Trophoblast cell (in vitro differentiated cells and primary cell): ENCODE data around the gene DAAM2.

Experiments
- DNase-seq, 2 donors: peaks; one replicate each; pipeline ENCODE4 v3.0.0-alpha.2; 2016
- H2AFZ ChIP-seq: 2 replicates; pipeline ENCODE4 v1.6.1; 2013; ENCODE audit warnings: low read length, moderate library complexity, mild to moderate bottlenecking; ENCODE audit not compliant: insufficient read depth, poor library complexity
- H2AK5ac ChIP-seq: 2 replicates; pipeline ENCODE4 v1.6.1; 2013; ENCODE audit warnings: mild to moderate bottlenecking, low read length
- H2BK120ac ChIP-seq: 2 replicates; pipeline ENCODE4 v1.6.1; 2013; ENCODE audit warnings: low read length, mild to moderate bottlenecking, moderate library complexity; ENCODE audit not compliant: insufficient read depth, poor library complexity
- H2BK12ac ChIP-seq: 2 replicates; pipeline ENCODE4 v1.6.1; 2013; ENCODE audit warnings: mild to moderate bottlenecking, low read length, moderate library complexity
- H2BK5ac ChIP-seq: 2 replicates; pipeline ENCODE4 v1.6.1; 2013; ENCODE audit warnings: low read length, low read depth, moderate library complexity, mild to moderate bottlenecking; ENCODE audit not compliant: poor library complexity
- H3K14ac ChIP-seq: 2 replicates; pipeline ENCODE4 v1.6.1; 2013; ENCODE audit warnings: mild to moderate bottlenecking, low read length
- H3K18ac ChIP-seq: 2 replicates; pipeline ENCODE4 v1.6.1; 2013; ENCODE audit warnings: mild to moderate bottlenecking, low read length
- H3K23ac ChIP-seq: 2 replicates; pipeline ENCODE4 v1.6.1; 2013; ENCODE audit warnings: low read length
- H3K27ac ChIP-seq: 2 replicates; pipeline ENCODE4 v1.5.1; 2013; ENCODE audit warnings: low read depth, mild to moderate bottlenecking, inconsistent platforms, low read length, moderate library complexity
- H3K27me3 ChIP-seq: 2 replicates; pipeline ENCODE4 v1.6.1; 2013; ENCODE audit warnings: inconsistent platforms, mild to moderate bottlenecking, low read length, moderate library complexity; ENCODE audit not compliant: insufficient read depth
- H3K36me3 ChIP-seq, 2 experiments: 1 replicate in 1 of 2; 2 replicates in 1 of 2; pipeline ENCODE4 v1.6.1; 2013; ENCODE audit warnings: low read length in 2 of 2, mild to moderate bottlenecking in 2 of 2, moderate library complexity in 1 of 2; ENCODE audit not compliant: insufficient read depth in 2 of 2, control insufficient read depth in 1 of 2
- H3K4ac ChIP-seq: 2 replicates; pipeline ENCODE4 v1.6.1; 2013; ENCODE audit warnings: low read depth, mild to moderate bottlenecking, low read length, moderate library complexity
- H3K4me1 ChIP-seq, 2 experiments: 1 replicate in 1 of 2; 2 replicates in 1 of 2; pipeline ENCODE4 v1.6.1; 2013; ENCODE audit warnings: low read length in 2 of 2, mild to moderate bottlenecking in 2 of 2, moderate library complexity in 1 of 2; ENCODE audit not compliant: insufficient read depth in 2 of 2, control insufficient read depth in 1 of 2
- H3K4me2 ChIP-seq: 2 replicates; pipeline ENCODE4 v1.6.1; 2013; ENCODE audit warnings: inconsistent platforms, mild to moderate bottlenecking, low read length, moderate library complexity
- H3K4me3 ChIP-seq: 2 replicates; pipeline ENCODE4 v1.5.1; 2013; ENCODE audit warnings: mild to moderate bottlenecking, low read depth, low read length, inconsistent platforms
- H3K79me1 ChIP-seq: one replicate; pipeline ENCODE4 v1.6.1; 2013; ENCODE audit warnings: low read length
- H3K79me2 ChIP-seq: 2 replicates; pipeline ENCODE4 v1.6.1; 2013; ENCODE audit warnings: low read length, mild to moderate bottlenecking; ENCODE audit not compliant: control insufficient read depth, insufficient read depth, poor library complexity
- H3K9ac ChIP-seq: 2 replicates; pipeline ENCODE4 v1.6.1; 2013; ENCODE audit warnings: mild to moderate bottlenecking, low read length
- H3K9me3 ChIP-seq: 2 replicates; pipeline ENCODE4 v1.6.1; 2013; ENCODE audit warnings: low read depth, mild to moderate bottlenecking, control low read depth, inconsistent platforms, low read length; ENCODE audit not compliant: insufficient read depth
- H4K12ac ChIP-seq: 2 replicates; pipeline ENCODE4 v1.6.1; 2013; ENCODE audit warnings: low read depth, mild to moderate bottlenecking, low read length, moderate library complexity
- H4K8ac ChIP-seq: 2 replicates; pipeline ENCODE4 v1.6.1; 2013; ENCODE audit warnings: low read depth, mild to moderate bottlenecking, low read length, moderate library complexity
- H4K91ac ChIP-seq: one replicate; pipeline ENCODE4 v1.6.1; 2013; ENCODE audit warnings: low read depth, mild to moderate bottlenecking, low read length, moderate library complexity
- WGBS: extraction: QIAGEN DNeasy Blood & Tissue Kit; methylation state at CpG from one replicate; pipeline ENCODE4 v1.1.7; 2013; ENCODE audit warnings: missing lambda C conversion rate; ENCODE audit not compliant: insufficient read length, insufficient coverage; ENCODE audit errors: extremely low coverage; 5-methylcytosine and 5-hydroxymethylcytosine counted together

The DAAM2 gene

DNA sequence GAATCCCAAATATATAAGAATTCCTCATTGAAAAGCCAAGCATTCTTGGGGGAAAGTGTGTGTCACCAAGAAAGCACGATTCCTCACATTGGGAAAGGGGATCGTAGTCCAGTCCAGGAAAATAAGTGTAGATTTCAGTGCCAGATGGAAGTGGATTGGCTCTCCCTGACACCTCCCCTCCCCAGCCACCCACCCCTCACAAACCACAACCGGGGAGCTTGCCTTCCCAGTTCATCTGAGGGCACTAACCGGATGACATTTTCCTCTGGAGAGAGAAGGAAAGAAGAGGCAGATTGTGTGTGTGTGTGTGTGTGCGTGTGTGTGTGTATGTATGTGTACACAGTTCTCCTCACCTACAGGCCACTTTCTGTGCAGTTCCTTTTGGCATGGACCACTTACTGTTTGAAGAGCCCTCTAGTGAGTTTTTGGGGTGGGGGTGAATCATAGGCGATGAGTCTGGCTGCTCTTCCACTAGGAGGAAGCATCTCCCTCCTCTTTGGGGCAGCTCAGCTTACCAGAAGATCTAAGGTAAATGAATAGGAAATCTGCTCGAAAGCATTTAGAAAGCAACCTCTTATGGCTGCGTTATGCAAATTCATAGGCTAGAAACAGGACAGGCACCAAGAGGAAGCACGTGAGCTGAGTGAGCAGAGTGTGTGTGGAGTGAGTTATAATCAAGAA is 20.8 kb downstream of the DAAM2 start:
- no peak overlapping the region for H3K18ac ChIP-seq
- no peaks in the 10 kb centered on the region for H3K27me3 ChIP-seq
- no peak overlapping the region for H2BK5ac ChIP-seq
- H3K14ac ChIP-seq: no peak overlapping the region
- no peak overlapping the region for H3K27ac ChIP-seq
- H4K12ac ChIP-seq: no peak overlapping the region
- no peak overlapping the region for H2AK5ac ChIP-seq
- H2BK120ac ChIP-seq: no peak overlapping the region
- no peak overlapping the region for H3K4ac ChIP-seq
- no peaks in the 10 kb centered on the region for H3K36me3 ChIP-seq
- H4K91ac ChIP-seq: no peak overlapping the region
- no peak overlapping the region for H2BK12ac ChIP-seq
- no peak for DNase-seq
- no peak overlapping the region for H3K23ac ChIP-seq
- H4K8ac ChIP-seq: no peak overlapping the region
- H3K9me3 ChIP-seq: no peaks in the 10 kb centered on the region
- no peaks in the 10 kb centered on the region for H3K79me1 ChIP-seq
- H3K79me2 ChIP-seq: no peaks in the 10 kb centered on the region
- no peak overlapping the region for H3K4me3 ChIP-seq
- no peak overlapping the region for H3K4me2 ChIP-seq
- no peak overlapping the region for H2AFZ ChIP-seq
- no CpG with 5 or more reads among the region's 9 CpGs for WGBS
- H3K4me1 ChIP-seq: no peaks in the 10 kb centered on the region
- no peak overlapping the region for H3K9ac ChIP-seq

- Histone ChIP-seq H4K12ac (no peak overlapping the region), H2AK5ac (no peak overlapping the region), H3K9me3 (no peaks in the 10 kb centered on the region), H4K8ac (no peak overlapping the region), H3K4me1 (no peaks in the 10 kb centered on the region), H3K23ac (no peak overlapping the region), H2BK120ac (no peak overlapping the region), H3K4me2 (no peak overlapping the region), H2BK12ac (no peak overlapping the region), H4K91ac (no peak overlapping the region), H3K79me2 (no peaks in the 10 kb centered on the region), H3K4ac (no peak overlapping the region), H3K9ac (no peak overlapping the region), H3K4me3 (no peak overlapping the region), H3K79me1 (no peaks in the 10 kb centered on the region), H2BK5ac (no peak overlapping the region), H3K27ac (no peak overlapping the region), H3K36me3 (no peaks in the 10 kb centered on the region), H3K14ac (no peak overlapping the region), H2AFZ (no peak overlapping the region), H3K18ac (no peak overlapping the region), H3K27me3 (no peaks in the 10 kb centered on the region)
- no peak for DNase-seq
- no CpG with 5 or more reads among the region's 4 CpGs for WGBS
Measured at GRCh38 chr6:39814236-39814635, 22.1 kb downstream of the DAAM2 start.

- H4K91ac ChIP-seq: no peak overlapping the region
- no peak overlapping the region for H2AFZ ChIP-seq
- H4K12ac ChIP-seq: no peak overlapping the region
- no peak for DNase-seq
- H3K9ac ChIP-seq: no peak overlapping the region
- no peak overlapping the region for H3K4ac ChIP-seq
- no peak overlapping the region for H3K23ac ChIP-seq
- H3K27me3 ChIP-seq: no peaks in the 10 kb centered on the region
- no peak overlapping the region for H3K4me2 ChIP-seq
- H4K8ac ChIP-seq: no peak overlapping the region
- no peak overlapping the region for H2BK12ac ChIP-seq
- no peaks in the 10 kb centered on the region for H3K36me3 ChIP-seq
- H2BK5ac ChIP-seq: no peak overlapping the region
- no peak overlapping the region for H3K27ac ChIP-seq
- H2AK5ac ChIP-seq: no peak overlapping the region
- H3K4me1 ChIP-seq: no peaks in the 10 kb centered on the region
- no peaks in the 10 kb centered on the region for H3K9me3 ChIP-seq
- H2BK120ac ChIP-seq: no peak overlapping the region
- no peak overlapping the region for H3K18ac ChIP-seq
- no peak overlapping the region for H3K14ac ChIP-seq
- H3K79me2 ChIP-seq: no peaks in the 10 kb centered on the region
- H3K79me1 ChIP-seq: no peaks in the 10 kb centered on the region
- H3K4me3 ChIP-seq: no peak overlapping the region
- WGBS: no CpG with 5 or more reads among the region's 3 CpGs
Measured at GRCh38 chr6:39815356-39815755, 23.2 kb downstream of the DAAM2 start.

DNA sequence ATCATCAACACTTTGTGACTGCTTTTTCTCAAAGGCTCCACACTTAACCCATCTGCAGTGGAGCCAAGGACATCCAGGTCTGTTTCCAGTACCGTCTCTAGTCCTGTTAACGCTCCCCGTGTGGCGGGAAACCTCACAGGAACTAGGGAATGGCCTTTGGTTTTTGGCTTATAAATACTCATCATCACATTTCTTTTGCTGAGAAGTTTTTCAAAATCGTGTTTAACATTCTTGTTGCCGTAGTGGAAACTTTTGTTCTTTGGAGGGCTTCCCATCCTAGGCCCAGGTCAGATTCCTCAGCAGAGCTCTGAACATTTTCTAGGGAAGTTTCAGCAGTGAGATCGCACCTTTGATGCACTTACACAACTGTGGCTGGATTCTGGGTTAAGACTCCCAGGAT is 24.6 kb downstream of the DAAM2 start:
- no peak overlapping the region for H2AFZ ChIP-seq
- no peak overlapping the region for H3K18ac ChIP-seq
- no peak overlapping the region for H2BK5ac ChIP-seq
- H3K36me3 ChIP-seq: no peaks in the 10 kb centered on the region
- no peaks in the 10 kb centered on the region for H3K79me1 ChIP-seq
- H4K91ac ChIP-seq: no peak overlapping the region
- no peak overlapping the region for H4K12ac ChIP-seq
- no CpG with 5 or more reads among the region's 7 CpGs for WGBS
- no peaks in the 10 kb centered on the region for H3K79me2 ChIP-seq
- no peaks in the 10 kb centered on the region for H3K27me3 ChIP-seq
- H2BK12ac ChIP-seq: no peak overlapping the region
- no peak overlapping the region for H3K4ac ChIP-seq
- no peak overlapping the region for H3K4me2 ChIP-seq
- H2AK5ac ChIP-seq: no peak overlapping the region
- H2BK120ac ChIP-seq: no peak overlapping the region
- H3K14ac ChIP-seq: no peak overlapping the region
- no peaks in the 10 kb centered on the region for H3K9me3 ChIP-seq
- no peak for DNase-seq
- H3K23ac ChIP-seq: no peak overlapping the region
- H3K27ac ChIP-seq: no peak overlapping the region
- no peak overlapping the region for H4K8ac ChIP-seq
- no peak overlapping the region for H3K9ac ChIP-seq
- peaks cover 0 to 6% of the 10 kb centered on the region in 2 experiments for H3K4me1 ChIP-seq
- no peak overlapping the region for H3K4me3 ChIP-seq
